ENCODE measurements around the gene OTOG.

DNA sequence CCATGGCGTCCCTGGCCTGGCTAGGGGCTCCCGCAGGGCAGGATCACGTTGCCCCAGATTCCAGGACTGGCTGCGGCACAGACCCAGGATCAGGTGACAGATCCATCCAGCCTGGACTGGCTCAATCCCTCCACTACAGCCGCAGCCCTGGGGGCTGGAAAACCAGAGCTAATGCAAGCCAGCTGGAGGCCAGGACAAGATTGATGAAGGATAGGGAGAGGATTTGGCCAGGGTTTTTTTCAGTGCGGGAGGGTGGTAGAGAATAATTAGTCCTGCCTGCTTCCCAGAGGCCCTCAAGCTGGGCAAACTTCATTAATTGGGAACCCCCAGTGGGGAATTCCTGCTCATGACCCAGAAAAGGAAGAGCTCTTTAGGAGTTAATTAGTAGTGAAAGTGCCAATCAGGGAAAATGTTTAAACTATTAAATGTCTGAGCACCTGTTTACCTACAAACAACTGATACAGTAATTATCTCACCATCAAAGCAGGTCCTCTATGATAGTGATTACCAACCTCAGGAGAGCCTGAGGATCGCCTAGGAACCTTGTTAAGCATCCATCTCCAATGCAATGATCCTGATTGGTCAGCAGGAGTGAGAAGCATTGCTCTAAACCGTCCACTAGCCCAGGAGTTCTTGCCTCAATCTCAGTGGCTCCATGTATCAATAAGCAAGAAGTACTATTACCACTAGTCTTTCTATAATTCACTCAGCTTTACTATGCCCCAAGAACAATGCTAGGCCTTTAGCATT lies 139.3 kb downstream of the OTOG start:
- TF ChIP-seq POLR2A (IDR thresholded peaks at IDR 0.05), result no peak
- TF ChIP-seq, protein P1, sequence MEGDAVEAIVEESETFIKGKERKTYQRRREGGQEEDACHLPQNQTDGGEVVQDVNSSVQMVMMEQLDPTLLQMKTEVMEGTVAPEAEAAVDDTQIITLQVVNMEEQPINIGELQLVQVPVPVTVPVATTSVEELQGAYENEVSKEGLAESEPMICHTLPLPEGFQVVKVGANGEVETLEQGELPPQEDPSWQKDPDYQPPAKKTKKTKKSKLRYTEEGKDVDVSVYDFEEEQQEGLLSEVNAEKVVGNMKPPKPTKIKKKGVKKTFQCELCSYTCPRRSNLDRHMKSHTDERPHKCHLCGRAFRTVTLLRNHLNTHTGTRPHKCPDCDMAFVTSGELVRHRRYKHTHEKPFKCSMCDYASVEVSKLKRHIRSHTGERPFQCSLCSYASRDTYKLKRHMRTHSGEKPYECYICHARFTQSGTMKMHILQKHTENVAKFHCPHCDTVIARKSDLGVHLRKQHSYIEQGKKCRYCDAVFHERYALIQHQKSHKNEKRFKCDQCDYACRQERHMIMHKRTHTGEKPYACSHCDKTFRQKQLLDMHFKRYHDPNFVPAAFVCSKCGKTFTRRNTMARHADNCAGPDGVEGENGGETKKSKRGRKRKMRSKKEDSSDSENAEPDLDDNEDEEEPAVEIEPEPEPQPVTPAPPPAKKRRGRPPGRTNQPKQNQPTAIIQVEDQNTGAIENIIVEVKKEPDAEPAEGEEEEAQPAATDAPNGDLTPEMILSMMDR (IDR thresholded peaks at IDR 0.05), result no peak
